K562 (cell line): ENCODE results near the gene TRIP10. TPM values are rescaled to one million over a fixed set of nuclear protein-coding genes. Genes with fewer than 3 reads are reported as not detected.

Experiments
- BHLHE40 ChIP-seq: IDR thresholded peaks from 2 replicates; pipeline ENCODE4 v1.6.1; 2011; ENCODE audit warnings: low read length, improper control_type of control experiment
- DMBX1 ChIP-seq: fragments of 250-450 bp; sonication (Bioruptor Pico); IDR thresholded peaks from 2 replicates; pipeline ENCODE4 v1.8.0; 2022; ENCODE audit warnings: inconsistent platforms, mild to moderate bottlenecking, moderate library complexity, borderline replicate concordance
- ETV5 ChIP-seq: sonication (generic); formaldehyde crosslinking; IDR thresholded peaks from 2 replicates; pipeline ENCODE4 v1.4.0; 2020; ENCODE audit warnings: low read depth, mild to moderate bottlenecking, missing genetic modification reagents
- GTF2A2 ChIP-seq: IDR thresholded peaks from 2 replicates; pipeline ENCODE4 v1.6.1; 2016; ENCODE audit warnings: mild to moderate bottlenecking, missing genetic modification characterization, missing compliant biosample characterization
- IFI16 ChIP-seq: fragments of 250-450 bp; sonication (Bioruptor Pico); IDR thresholded peaks from 2 replicates; pipeline ENCODE4 v2.1.2; 2022; ENCODE audit warnings: mild to moderate bottlenecking, inconsistent platforms
- NBN ChIP-seq: fragments of 450-650 bp; IDR thresholded peaks from 2 replicates; pipeline ENCODE4 v1.6.1; 2016; ENCODE audit warnings: low read depth, mild to moderate bottlenecking
- PHF20 ChIP-seq: fragments of 450-650 bp; IDR thresholded peaks from 2 replicates; pipeline ENCODE4 v1.6.1; 2018; ENCODE audit not compliant: partially characterized antibody
- PHF21A ChIP-seq: fragments of 450-650 bp; IDR thresholded peaks from 2 replicates; pipeline ENCODE4 v1.6.1; 2017; ENCODE audit warnings: low read depth, borderline replicate concordance
- RBM15 ChIP-seq: fragments of 200-400 bp; formaldehyde crosslinking; IDR thresholded peaks from 2 replicates; pipeline ENCODE4 v1.6.1; 2018; ENCODE audit warnings: mild to moderate bottlenecking, low read length, moderate library complexity; ENCODE audit not compliant: insufficient read depth
- THRAP3 ChIP-seq: fragments of 450-650 bp; IDR thresholded peaks from 2 replicates; pipeline ENCODE4 v1.6.1; 2016; ENCODE audit warnings: mild to moderate bottlenecking, inconsistent platforms, borderline replicate concordance
- ZC3H4 ChIP-seq: sonication (generic); formaldehyde crosslinking; IDR thresholded peaks from 2 replicates; pipeline ENCODE4 v1.9.0; 2021; ENCODE audit warnings: missing genetic modification reagents, borderline replicate concordance
- ZNF146 ChIP-seq: IDR thresholded peaks from one replicate; pipeline ENCODE4 v1.6.1; 2018; ENCODE audit warnings: missing compliant biosample characterization; ENCODE audit not compliant: unreplicated experiment
- ZNF780A ChIP-seq: fragments of 250-450 bp; sonication (Bioruptor Pico); IDR thresholded peaks from 2 replicates; pipeline ENCODE4 v1.5.0; 2021; ENCODE audit warnings: mild to moderate bottlenecking
- ZNF830 ChIP-seq: fragments of 250-450 bp; sonication (Bioruptor Pico); IDR thresholded peaks from 2 replicates; pipeline ENCODE4 v1.5.0; 2021; ENCODE audit warnings: mild to moderate bottlenecking
- polyA plus RNA-seq, 8 experiments: library from polyadenylated mRNA; depleted of rRNA in 4 of 8; stranded (reverse) in 5 of 8; unstranded in 3 of 8; fragments of >200 nt; fragmentation: Nextera tagmentation in 2 of 8; fragmentation: Illumina TruSeq in 1 of 8; extraction: Ambion mirVana in 2 of 8; extraction: Trizol in 1 of 8; gene quantifications; 2 replicates each; pipeline versions ENCODE4 v1.2.1 to v1.2.3, GENCODE V29; 2011 to 2014; ENCODE audit warnings: inconsistent platforms in 1 of 8, missing spikeins in 1 of 8
- total RNA-seq, 7 experiments: library from RNA; depleted of rRNA in 6 of 7; stranded (reverse); fragments of >200 nt in 6 of 7; fragmentation: Illumina TruSeq in 2 of 7; extraction: Trizol in 2 of 7; gene quantifications; 2 replicates each; pipeline versions ENCODE4 v1.2.1 to v1.2.3, GENCODE V29; 2011 to 2021; ENCODE audit warnings: low replicate concordance in 1 of 7
- TF ChIP-seq, protein P1 (sequence below): conservative IDR thresholded peaks from 2 replicates; pipeline ENCODE4 v1.6.1; 2011; ENCODE audit warnings: low read depth, mild to moderate bottlenecking, low read length; ENCODE audit not compliant: control insufficient read depth
- TF ChIP-seq, protein P2 (sequence below): fragments of 200-800 bp; sonication (Bioruptor generic); IDR thresholded peaks from 2 replicates; pipeline ENCODE4 v1.6.1; 2017; ENCODE audit warnings: missing genetic modification characterization, missing compliant biosample characterization
- TF ChIP-seq, protein P3 (sequence below): sonication (generic); formaldehyde crosslinking; IDR thresholded peaks from 2 replicates; pipeline ENCODE4 v1.8.0; 2022; ENCODE audit warnings: mild to moderate bottlenecking, missing genetic modification reagents

The TRIP10 gene
- total and polyA plus RNA-seq, 9 of the 15 experiments (the other 6 are each of a cell fraction or from before 2014, with no cell fraction given): 1.2 to 66.8 (median 36.1) TPM

DNA sequence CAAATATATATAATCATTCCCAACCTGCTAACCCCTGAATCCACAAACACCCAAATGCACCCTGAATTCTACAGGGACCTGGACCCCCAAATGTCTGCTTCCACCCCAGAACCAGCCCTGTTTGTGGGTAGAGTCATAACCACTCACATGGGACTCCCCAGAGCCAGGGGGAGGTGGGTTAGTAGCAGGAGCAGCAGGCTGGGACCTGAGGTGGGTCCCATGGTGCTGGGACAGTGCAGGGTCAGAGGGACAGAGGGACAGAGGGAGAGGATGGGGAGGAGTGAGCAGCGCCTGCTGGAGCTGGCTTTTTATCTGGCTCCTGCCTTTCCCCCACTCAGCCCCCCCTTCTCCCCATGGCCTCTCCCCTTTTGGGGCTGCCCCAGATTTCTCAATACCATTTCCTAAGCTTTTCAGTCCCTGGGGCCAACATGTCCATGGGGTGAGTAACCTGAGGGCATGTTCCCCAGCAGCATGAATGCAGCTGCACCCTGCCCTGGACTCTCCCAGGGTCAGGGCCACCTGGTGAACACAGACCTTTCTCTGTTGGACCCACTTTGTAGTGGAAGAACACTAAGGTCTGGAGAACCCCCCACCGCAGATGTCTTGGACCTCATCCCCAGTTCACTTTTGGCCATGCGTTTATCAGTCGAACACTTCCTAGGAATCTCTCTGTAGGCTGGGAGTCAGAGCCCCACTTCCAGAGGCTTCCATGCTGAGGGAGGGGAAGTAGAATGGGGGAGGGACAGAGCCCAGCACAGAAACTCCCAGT is 18.9 kb upstream of the TRIP10 start, which contains the start of gene C3 (continued):
- no peak for TF ChIP-seq IFI16 (CRISPR knock-in tag)
- TF ChIP-seq PHF21A: no peak
- 0 out of 2 replicates have a peak, but pooled peaks have one; percentile 6 for TF ChIP-seq BHLHE40
- TF ChIP-seq THRAP3: no peak
- no peak for TF ChIP-seq RBM15
- TF ChIP-seq ETV5 (CRISPR knock-in tag): no peak
- TF ChIP-seq ZNF780A (CRISPR knock-in tag): no peak
- TF ChIP-seq, protein P1, sequence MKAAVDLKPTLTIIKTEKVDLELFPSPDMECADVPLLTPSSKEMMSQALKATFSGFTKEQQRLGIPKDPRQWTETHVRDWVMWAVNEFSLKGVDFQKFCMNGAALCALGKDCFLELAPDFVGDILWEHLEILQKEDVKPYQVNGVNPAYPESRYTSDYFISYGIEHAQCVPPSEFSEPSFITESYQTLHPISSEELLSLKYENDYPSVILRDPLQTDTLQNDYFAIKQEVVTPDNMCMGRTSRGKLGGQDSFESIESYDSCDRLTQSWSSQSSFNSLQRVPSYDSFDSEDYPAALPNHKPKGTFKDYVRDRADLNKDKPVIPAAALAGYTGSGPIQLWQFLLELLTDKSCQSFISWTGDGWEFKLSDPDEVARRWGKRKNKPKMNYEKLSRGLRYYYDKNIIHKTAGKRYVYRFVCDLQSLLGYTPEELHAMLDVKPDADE: no peak
- TF ChIP-seq ZC3H4 (CRISPR knock-in tag): no peak
- no peak for TF ChIP-seq NBN
- TF ChIP-seq, protein P2, sequence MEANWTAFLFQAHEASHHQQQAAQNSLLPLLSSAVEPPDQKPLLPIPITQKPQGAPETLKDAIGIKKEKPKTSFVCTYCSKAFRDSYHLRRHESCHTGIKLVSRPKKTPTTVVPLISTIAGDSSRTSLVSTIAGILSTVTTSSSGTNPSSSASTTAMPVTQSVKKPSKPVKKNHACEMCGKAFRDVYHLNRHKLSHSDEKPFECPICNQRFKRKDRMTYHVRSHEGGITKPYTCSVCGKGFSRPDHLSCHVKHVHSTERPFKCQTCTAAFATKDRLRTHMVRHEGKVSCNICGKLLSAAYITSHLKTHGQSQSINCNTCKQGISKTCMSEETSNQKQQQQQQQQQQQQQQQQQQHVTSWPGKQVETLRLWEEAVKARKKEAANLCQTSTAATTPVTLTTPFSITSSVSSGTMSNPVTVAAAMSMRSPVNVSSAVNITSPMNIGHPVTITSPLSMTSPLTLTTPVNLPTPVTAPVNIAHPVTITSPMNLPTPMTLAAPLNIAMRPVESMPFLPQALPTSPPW (CRISPR knock-in tag): peak; percentile 98
- TF ChIP-seq, protein P3, sequence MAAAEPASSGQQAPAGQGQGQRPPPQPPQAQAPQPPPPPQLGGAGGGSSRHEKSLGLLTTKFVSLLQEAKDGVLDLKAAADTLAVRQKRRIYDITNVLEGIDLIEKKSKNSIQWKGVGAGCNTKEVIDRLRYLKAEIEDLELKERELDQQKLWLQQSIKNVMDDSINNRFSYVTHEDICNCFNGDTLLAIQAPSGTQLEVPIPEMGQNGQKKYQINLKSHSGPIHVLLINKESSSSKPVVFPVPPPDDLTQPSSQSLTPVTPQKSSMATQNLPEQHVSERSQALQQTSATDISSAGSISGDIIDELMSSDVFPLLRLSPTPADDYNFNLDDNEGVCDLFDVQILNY (CRISPR knock-in tag): no peak
- no peak for TF ChIP-seq ZNF146 (CRISPR knock-in tag)
- TF ChIP-seq GTF2A2 (tag): no peak
- TF ChIP-seq PHF20: no peak
- no peak for TF ChIP-seq ZNF830
- no peak for TF ChIP-seq DMBX1 (CRISPR knock-in tag)
